ENCODE measurements around the gene TPO. TPM values are rescaled to one million over a fixed set of nuclear protein-coding genes. Genes with fewer than 3 reads are reported as not detected.

TPO gene
- total RNA-seq, 1 experiment from 2014 or later = not detected

- no peaks in the 10 kb centered on the region for H3K27me3 ChIP-seq (ENCODE audit: control insufficient read depth, insufficient read depth, low read length)
- no peak overlapping the region for H3K27ac ChIP-seq (ENCODE audit: low read length)
- no peaks in the 10 kb centered on the region for H3K9me3 ChIP-seq (ENCODE audit: control insufficient read depth, insufficient read depth, low read depth, low read length)
- TF ChIP-seq, protein P1, sequence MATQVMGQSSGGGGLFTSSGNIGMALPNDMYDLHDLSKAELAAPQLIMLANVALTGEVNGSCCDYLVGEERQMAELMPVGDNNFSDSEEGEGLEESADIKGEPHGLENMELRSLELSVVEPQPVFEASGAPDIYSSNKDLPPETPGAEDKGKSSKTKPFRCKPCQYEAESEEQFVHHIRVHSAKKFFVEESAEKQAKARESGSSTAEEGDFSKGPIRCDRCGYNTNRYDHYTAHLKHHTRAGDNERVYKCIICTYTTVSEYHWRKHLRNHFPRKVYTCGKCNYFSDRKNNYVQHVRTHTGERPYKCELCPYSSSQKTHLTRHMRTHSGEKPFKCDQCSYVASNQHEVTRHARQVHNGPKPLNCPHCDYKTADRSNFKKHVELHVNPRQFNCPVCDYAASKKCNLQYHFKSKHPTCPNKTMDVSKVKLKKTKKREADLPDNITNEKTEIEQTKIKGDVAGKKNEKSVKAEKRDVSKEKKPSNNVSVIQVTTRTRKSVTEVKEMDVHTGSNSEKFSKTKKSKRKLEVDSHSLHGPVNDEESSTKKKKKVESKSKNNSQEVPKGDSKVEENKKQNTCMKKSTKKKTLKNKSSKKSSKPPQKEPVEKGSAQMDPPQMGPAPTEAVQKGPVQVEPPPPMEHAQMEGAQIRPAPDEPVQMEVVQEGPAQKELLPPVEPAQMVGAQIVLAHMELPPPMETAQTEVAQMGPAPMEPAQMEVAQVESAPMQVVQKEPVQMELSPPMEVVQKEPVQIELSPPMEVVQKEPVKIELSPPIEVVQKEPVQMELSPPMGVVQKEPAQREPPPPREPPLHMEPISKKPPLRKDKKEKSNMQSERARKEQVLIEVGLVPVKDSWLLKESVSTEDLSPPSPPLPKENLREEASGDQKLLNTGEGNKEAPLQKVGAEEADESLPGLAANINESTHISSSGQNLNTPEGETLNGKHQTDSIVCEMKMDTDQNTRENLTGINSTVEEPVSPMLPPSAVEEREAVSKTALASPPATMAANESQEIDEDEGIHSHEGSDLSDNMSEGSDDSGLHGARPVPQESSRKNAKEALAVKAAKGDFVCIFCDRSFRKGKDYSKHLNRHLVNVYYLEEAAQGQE (IDR thresholded peaks at IDR 0.05; ENCODE audit: insufficient read depth in 1 of 2, low read depth in 2 of 2, low read length in 1 of 2) = no peak
- TF ChIP-seq POLR2AphosphoS5 (IDR thresholded peaks at IDR 0.05; ENCODE audit: low read depth, low read length) (no peak), SIN3A (IDR thresholded peaks at IDR 0.05; ENCODE audit: borderline replicate concordance, insufficient read depth, low read depth, low read length) (no peak), TCF7L2 (IDR thresholded peaks at IDR 0.05; ENCODE audit: low read depth, low read length) (no peak)
- TF ChIP-seq, protein P2, sequence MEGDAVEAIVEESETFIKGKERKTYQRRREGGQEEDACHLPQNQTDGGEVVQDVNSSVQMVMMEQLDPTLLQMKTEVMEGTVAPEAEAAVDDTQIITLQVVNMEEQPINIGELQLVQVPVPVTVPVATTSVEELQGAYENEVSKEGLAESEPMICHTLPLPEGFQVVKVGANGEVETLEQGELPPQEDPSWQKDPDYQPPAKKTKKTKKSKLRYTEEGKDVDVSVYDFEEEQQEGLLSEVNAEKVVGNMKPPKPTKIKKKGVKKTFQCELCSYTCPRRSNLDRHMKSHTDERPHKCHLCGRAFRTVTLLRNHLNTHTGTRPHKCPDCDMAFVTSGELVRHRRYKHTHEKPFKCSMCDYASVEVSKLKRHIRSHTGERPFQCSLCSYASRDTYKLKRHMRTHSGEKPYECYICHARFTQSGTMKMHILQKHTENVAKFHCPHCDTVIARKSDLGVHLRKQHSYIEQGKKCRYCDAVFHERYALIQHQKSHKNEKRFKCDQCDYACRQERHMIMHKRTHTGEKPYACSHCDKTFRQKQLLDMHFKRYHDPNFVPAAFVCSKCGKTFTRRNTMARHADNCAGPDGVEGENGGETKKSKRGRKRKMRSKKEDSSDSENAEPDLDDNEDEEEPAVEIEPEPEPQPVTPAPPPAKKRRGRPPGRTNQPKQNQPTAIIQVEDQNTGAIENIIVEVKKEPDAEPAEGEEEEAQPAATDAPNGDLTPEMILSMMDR (IDR thresholded peaks at IDR 0.05) = no peak
- DNase-seq (ENCODE audit: low read depth, low spot score) = no peak
- intact Hi-C loops (cut with micrococcal nuclease; ENCODE audit: unreplicated experiment) (no loop called here), in situ Hi-C loops (cut with HindIII; ENCODE audit: low pct_unique_long_range_greater_than_20kb, low sequenced_read_pairs) (no loop called here)
- ChIA-PET CTCF (no interaction called here), POLR2A (interaction anchor here (0.6 kb wide), 1 partner anchor 27 kb away, joined by 3 read pairs; no protein-coding TSS in a partner anchor)
- no peaks in the 10 kb centered on the region for H3K36me3 ChIP-seq (ENCODE audit: control insufficient read depth, insufficient read depth, low read length)
- ATAC-seq = no peak
- no peaks in the 10 kb centered on the region for H3K4me1 ChIP-seq (ENCODE audit: control insufficient read depth, insufficient read depth, low read length)
- BruUV-seq (replicated peaks) = no TSS peak
- H3K4me3 ChIP-seq (ENCODE audit: low read depth in 2 of 2, low read length in 2 of 2) = no peak overlapping the region
Observed at GRCh38 chr2:1518867-1519530, 105.7 kb downstream of the TPO start.

DNA sequence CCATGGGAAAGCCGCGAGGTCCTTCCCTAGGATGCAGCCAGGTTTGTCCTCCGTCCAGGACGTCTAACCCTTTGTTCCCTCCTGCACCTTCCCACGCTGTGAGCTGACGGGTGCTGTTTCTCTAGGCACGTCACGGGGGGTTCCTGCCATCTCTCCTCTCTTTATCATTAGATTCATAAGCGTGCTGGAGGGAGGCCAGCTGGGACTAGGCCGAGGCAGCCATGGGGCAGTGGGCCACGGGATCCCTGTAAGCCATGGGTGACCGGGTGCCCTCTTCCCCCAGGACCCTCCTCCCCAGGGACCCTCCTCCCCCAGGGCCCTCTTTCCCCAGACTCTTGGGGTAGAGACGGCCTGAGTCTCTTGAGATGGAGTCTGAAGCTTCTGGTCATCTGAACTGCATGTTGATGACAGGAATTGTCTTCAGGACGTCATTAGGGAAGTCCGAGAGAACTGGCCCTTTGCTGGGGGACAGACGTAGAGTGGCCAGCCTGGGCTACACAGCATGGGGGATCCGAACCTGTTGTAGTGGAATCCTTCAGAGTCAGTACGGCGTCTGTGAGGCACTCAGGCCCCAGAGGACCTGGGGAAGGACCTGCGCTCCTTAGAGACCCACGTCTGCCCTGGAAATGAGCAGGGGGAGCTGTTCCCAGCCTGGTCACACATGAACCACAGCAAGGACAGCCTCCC is 108.1 kb downstream of the TPO start:
- peak; percentile 55; the same call in 1 of the 2 replicates for ATAC-seq
- TF ChIP-seq TCF7L2 (IDR thresholded peaks at IDR 0.05; ENCODE audit: low read depth, low read length) (no peak), SIN3A (IDR thresholded peaks at IDR 0.05; ENCODE audit: borderline replicate concordance, insufficient read depth, low read depth, low read length) (no peak), POLR2AphosphoS5 (IDR thresholded peaks at IDR 0.05; ENCODE audit: low read depth, low read length) (no peak)
- TF ChIP-seq, protein P2 (IDR thresholded peaks at IDR 0.05) = no peak
- TF ChIP-seq, protein P1 (IDR thresholded peaks at IDR 0.05; ENCODE audit: insufficient read depth in 1 of 2, low read depth in 2 of 2, low read length in 1 of 2) = no peak
- no TSS peak for BruUV-seq (replicated peaks)
- POLR2A ChIA-PET = interaction anchor here (0.6 kb wide), 1 partner anchor 542 kb away, joined by 3 read pairs; no protein-coding TSS in a partner anchor
- no peak overlapping the region for H3K27ac ChIP-seq (ENCODE audit: low read length)
- no peaks in the 10 kb centered on the region for H3K36me3 ChIP-seq (ENCODE audit: control insufficient read depth, insufficient read depth, low read length)
- in situ Hi-C loops (cut with HindIII; ENCODE audit: low pct_unique_long_range_greater_than_20kb, low sequenced_read_pairs) = no loop called here
- intact Hi-C loops (cut with micrococcal nuclease; ENCODE audit: unreplicated experiment) = no loop called here
- H3K4me3 ChIP-seq (ENCODE audit: low read depth in 2 of 2, low read length in 2 of 2) = no peak overlapping the region
- CTCF ChIA-PET = interaction anchor here (0.8 kb wide), 1 partner anchor 46 kb away, joined by 3 read pairs; no protein-coding TSS in a partner anchor
- no peaks in the 10 kb centered on the region for H3K27me3 ChIP-seq (ENCODE audit: control insufficient read depth, insufficient read depth, low read length)
- DNase-seq (ENCODE audit: low read depth, low spot score) = no peak
- H3K9me3 ChIP-seq (ENCODE audit: control insufficient read depth, insufficient read depth, low read depth, low read length) = no peaks in the 10 kb centered on the region
- H3K4me1 ChIP-seq (ENCODE audit: control insufficient read depth, insufficient read depth, low read length) = no peaks in the 10 kb centered on the region

Data from Panc1 (cell line).